GM21786 (cell line): ENCODE data around the gene CDKN2D.
"Not testable (repeated sequence)": the region's sequence is repeated elsewhere in the genome, so short reads cannot be mapped to it uniquely, and the experiment has no call there.

Experiments used
- ATAC-seq: cut with Tn5 transposase; IDR thresholded peaks from one replicate; pipeline ENCODE4 v1.9.1; 2021; ENCODE audit not compliant: unreplicated experiment

Gene CDKN2D

DNA sequence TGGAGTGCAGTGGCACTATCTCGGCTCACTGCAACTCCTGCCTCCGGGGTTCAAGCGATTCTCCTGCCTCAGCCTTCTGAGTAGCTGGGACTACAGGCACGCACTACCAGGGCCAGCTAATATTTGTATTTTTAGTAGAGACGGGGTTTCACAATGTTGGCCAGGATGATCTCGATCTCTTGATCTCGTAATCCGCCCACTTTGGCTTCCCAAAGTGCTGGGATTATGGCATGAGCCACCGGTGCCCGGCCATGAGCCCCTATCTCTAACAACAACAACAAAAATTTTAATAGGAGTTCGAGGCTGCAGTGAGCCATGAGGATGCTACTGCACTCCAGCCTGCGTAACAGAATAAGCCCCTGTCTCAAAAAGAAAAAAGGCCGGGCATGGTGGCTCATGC lies 13.3 kb upstream of the CDKN2D start:
- no peak for ATAC-seq

DNA sequence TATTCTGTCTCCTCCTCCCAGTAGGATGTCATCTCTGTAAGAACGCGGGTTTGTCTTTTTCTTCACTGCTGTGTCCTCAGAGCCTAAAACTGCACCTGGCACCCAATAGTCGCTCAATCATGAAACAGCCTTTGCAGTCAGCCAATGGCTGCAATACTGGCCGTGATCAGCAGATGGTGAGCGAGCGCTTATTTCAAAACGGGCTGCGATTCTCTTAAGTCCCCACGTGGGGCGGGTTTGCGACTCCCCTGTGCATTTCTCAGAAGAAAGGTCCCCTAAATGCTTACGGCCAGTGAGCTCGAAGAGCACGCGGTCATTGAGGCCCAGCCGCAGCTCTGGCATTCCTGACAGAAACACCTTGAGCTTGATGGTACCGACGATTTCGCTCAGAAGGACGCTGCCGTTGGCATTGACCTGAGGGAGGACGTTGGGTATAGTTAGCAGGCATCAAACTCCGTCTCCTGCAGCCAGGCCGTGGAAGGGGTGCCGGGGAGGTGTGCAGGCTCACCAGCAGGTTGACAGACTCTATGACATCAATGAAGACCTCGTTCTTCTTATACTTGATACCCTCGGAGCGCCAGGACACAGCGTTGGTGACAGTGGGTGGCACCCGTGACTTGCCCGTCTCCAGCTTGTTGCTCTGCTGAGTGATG lies 12.3 kb upstream of the CDKN2D start:
- no peak for ATAC-seq

- ATAC-seq, result no peak
Measured at GRCh38 chr19:10577951-10578350, 9.2 kb upstream of the CDKN2D start.

- no peak for ATAC-seq
Measured at GRCh38 chr19:10575011-10575716, 6.4 kb upstream of the CDKN2D start.

DNA sequence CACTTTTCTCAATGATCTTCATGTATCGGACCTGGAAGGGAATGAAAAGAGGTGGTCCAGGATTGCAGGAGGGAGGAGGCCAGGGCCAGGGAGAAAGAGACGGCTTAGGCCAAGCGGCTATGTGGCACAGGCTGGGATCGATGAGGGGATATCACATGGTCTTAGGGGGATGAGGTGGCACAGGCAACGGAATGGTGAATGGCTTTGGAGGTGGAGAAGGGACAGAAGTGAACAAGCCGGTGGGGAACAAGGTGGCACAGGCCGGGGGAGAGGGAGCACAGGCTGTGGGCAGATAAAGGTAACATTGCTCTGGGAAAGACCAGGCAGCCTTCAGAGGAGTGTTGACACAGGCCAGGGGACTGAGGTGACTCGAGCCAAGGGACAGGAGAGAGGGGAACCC lies 5.7 kb upstream of the CDKN2D start:
- no peak for ATAC-seq

DNA sequence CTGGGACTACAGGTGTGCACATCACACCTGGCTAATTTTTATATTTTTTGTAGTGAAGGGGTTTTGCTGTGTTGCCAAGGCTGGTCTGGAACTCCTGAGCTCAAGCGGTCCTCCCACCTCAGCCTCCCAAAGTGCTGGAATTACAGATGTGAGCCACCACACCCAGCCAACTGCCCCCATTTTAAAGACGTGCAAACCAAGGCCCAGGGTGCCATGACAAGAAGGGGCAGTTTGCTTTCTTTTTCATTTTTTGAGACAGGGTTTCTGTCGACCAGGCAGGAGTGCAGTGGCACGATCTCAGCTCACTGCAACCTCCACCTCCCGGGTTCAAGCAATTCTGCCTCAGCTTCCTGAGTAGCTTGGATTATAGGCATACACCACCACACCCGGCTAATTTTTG lies 5.0 kb upstream of the CDKN2D start:
- ATAC-seq, result not testable (repeated sequence)

DNA sequence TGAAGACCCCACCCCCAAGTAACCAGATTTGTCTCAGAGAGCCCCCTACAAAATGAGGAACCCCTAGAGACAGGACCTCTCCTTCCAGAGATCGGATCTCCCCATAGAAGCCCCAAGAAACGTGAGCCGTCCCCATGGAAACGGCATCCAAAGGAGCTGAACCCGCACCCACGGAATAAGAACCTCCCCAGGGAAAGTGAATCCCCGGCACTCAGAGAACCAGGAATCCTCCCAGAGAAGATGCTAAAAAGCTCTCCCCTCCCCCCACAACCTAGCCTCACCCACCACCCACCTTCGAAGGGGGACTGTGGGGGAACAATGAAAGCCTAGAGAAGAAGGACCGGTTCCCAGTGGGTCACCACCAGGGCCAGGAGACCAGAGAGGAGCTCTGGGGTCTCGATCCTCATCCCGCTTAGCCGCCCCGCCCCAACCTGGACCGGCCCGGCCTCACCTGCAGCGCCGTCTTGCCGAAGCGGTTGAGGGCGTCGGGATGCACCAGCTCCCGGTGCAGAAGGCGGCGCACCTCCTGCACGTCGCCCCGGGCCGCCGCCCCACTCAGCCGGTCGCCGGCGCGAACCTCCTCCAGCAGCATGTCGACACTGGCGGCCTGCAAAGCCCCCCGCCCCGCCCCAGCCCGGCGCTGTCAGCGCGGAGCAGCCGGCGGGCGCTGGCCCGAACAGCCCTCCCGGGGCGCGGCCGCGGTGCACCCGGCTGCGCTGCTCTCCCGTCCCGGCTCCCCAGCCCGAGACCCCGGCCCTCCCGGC lies 535 bp downstream of the CDKN2D start:
- no peak for ATAC-seq

DNA sequence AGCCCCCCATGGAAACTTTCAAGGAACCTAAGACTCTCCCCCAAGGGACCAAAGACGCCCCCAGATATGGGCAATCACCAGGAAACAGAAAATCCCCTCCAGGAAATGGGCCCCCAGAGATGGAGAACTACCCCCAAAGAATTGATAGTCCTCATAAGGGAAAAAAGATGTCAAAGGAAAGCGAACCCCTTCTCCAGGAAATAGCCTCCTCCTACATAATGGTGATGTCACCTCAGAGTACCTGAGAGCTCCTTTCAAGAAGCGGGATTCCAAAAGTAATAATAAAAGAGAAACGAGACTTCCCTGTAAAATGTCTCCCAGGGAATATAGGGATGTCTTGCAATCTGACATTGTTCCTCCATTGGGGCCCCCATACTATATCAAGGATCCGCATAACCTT lies 1.1 kb downstream of the CDKN2D start:
- no peak for ATAC-seq

GRCh38 chr19:10566658-10567410 lies 1.9 kb downstream of the CDKN2D start:
- ATAC-seq, result no peak

GRCh38 chr19:10566408-10566657 lies 2.4 kb downstream of the CDKN2D start:
- ATAC-seq, result no peak

- peak; percentile 39 for ATAC-seq
Measured at GRCh38 chr19:10565567-10566407, 3.0 kb downstream of the CDKN2D start, which contains the start of gene KRI1. KRI1 (minus strand) TSS chr19:10566010; CDS start chr19:10565999, 11 bp downstream.

GRCh38 chr19:10565028-10565566 lies 3.7 kb downstream of the CDKN2D start:
- no peak for ATAC-seq

GRCh38 chr19:10562609-10563008 lies 6.2 kb downstream of the CDKN2D start:
- no peak for ATAC-seq

GRCh38 chr19:10560154-10560553 lies 8.6 kb downstream of the CDKN2D start:
- no peak for ATAC-seq

DNA sequence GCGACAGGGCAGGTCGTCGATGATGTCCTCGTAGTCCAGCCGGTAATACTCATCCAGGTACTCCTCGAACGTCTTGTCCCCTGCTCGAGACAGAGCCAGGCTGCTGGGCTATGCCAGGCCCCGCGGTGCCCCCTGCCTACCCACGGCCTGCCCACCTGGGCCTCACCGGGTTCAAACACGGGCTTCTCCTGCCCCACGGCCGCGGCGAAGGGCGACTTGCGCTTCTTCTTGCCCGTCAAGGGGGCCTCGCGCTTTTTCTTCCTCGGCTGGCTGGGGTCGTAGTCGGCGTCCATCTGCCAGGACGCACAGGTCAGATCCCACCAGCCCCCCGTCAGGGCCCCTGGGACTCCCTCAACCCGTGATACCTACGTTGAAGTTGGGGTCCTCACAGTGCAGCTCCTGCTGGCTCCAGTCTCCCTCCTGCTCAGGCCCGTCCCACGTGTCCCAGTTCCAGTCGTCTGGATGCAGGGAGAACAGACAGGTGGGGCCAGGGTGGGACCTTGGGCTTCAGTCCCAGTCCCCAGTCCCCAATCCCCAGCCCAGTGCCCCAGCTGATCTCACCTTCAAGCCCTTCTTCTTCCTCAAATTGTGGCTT lies 11.1 kb downstream of the CDKN2D start:
- ATAC-seq, result no peak

DNA sequence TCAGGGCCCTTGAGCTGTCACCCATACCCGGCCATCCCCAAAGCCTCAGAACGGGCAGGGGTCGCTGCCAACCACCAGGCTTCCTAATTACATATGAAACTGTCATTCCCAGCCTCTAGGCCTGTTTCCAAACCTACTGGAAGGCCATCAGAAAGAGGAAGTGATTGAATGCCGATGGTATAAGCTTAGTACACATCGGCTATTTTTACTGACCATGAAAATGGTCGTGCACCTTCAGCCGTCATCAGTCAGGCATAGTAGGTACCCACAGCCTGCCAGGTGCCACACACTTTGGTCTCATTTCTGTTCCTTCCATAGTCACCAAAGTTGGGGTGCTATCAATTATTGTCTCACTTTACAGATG lies 13.2 kb downstream of the CDKN2D start:
- ATAC-seq, result no peak

DNA sequence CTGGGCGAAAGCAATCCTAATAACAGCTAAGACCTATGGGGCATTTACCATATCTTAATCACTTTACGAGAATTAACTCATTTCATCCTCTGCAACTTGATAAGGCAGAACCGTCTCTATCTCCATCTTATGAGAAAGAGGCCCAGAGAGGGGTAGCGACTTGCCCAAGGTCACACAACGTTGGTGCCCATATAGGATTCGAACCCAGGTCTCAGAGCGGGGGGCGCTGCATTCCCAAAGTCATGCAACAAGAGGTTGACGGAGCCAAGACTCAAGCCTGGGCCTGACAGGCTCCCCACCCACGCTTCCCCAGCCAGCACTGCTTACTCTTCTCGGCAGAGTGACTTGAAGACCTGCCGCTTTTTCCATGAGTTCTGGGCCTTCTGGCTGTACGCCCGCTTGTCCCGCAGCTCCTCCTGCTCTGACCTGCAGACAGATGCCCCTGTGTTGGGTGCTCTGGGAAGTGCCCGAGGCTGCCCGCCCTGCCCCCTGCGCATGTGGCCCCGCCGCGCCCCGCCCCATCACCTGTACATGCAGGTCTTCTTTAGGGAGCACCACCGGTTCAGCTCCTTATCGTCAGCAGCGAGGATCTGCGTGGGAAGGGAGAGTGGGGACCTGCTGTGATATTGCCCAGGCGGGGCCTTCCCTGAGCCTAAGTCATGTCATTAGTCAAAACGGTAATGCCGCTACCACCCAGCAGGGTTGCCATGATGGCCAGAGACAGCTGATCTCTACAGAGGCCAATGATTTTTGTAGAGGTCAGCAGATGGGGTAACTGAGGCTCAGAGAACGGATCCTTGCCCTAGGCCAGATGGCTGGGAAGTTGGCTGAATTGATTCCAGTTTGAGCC lies 13.8 kb downstream of the CDKN2D start:
- ATAC-seq, result no peak

- peak; percentile 45 for ATAC-seq
Measured at GRCh38 chr19:10553943-10554381, 14.8 kb downstream of the CDKN2D start.

- ATAC-seq, result no peak
Measured at GRCh38 chr19:10553087-10553667, 15.6 kb downstream of the CDKN2D start.
